HepG2 (cell line): ENCODE results near the gene HSD17B11. TPM values are rescaled to one million over a fixed set of nuclear protein-coding genes. Genes with fewer than 3 reads are reported as not detected.

Source experiments
- ATAC-seq: fragments of 200-7000 bp; cut with Tn5 transposase; 3 replicates; pipeline ENCODE4 v1.9.1; 2020; ENCODE audit warnings: mild to moderate bottlenecking, moderate library complexity
- BruUV-seq: library from RNA; stranded (reverse); fragments of 400-500 nt; replicated peaks from 2 replicates; lab custom pipeline; 2021; lab: Mats Ljungman, UMichigan
- CTCF ChIA-PET: fragments of 300-600 bp; formaldehyde crosslinking; extraction: SDS; loops from one replicate; lab custom pipeline; 2021; ENCODE audit warnings: low total read pairs, inconsistent platforms, low intra/inter-chr PET ratio; lab: Yijun Ruan, JAX
- POLR2A ChIA-PET: fragments of 350-600 bp; sonication (Branson Sonifier 250); formaldehyde crosslinking; loops from one replicate; lab custom pipeline; 2020; ENCODE audit warnings: antibody characterized with exemption, inconsistent platforms; lab: Yijun Ruan, JAX
- DNase-seq: peaks from one replicate; pipeline ENCODE4 v3.0.0-alpha.2; 2015; ENCODE audit warnings: low spot score
- FAIRE-seq: peaks from 3 replicates; lab custom pipeline; 2011; peaks lifted over from hg19 to GRCh38; lab: Jason Lieb, UNC
- H2AFZ ChIP-seq: one replicate; pipeline ENCODE4 v1.6.1; 2011; ENCODE audit warnings: low read length, inconsistent platforms
- H3K27ac ChIP-seq: fragments of 300-600 bp; 3 replicates; pipeline ENCODE4 v1.8.0; 2011; ENCODE audit warnings: mixed run types, mild to moderate bottlenecking, mixed read lengths, low read length, inconsistent platforms; ENCODE audit not compliant: insufficient read depth; ENCODE audit errors: extremely low read length
- H3K27me3 ChIP-seq, 2 experiments: fragments of 200-600 bp in 1 of 2; 2 replicates in 1 of 2; 3 replicates in 1 of 2; pipeline versions ENCODE4 v1.6.0 to v1.8.0; 2011; ENCODE audit warnings: low read length in 2 of 2, mild to moderate bottlenecking in 2 of 2, moderate library complexity in 2 of 2, inconsistent platforms in 1 of 2; ENCODE audit not compliant: insufficient read depth in 2 of 2, control insufficient read depth in 1 of 2
- H3K36me3 ChIP-seq, 2 experiments: fragments of 200-600 bp in 1 of 2; replicated peaks in 1 of 2; 2 replicates in 1 of 2; 3 replicates in 1 of 2; pipeline versions ENCODE4 v1.5.1 to v1.8.0; 2011; ENCODE audit warnings: low read length in 2 of 2, inconsistent platforms in 1 of 2; ENCODE audit not compliant: insufficient read depth in 2 of 2, control insufficient read depth in 1 of 2
- H3K4me1 ChIP-seq: 2 replicates; pipeline ENCODE4 v1.5.1; 2012; ENCODE audit warnings: low read length, inconsistent platforms; ENCODE audit not compliant: insufficient read depth
- H3K4me2 ChIP-seq: 2 replicates; pipeline ENCODE4 v1.6.0; 2011; ENCODE audit warnings: low read depth, low read length, inconsistent platforms
- H3K4me3 ChIP-seq, 3 experiments: fragments of 200-600 bp in 1 of 3; sonication (generic), shearing (Covaris generic) in 1 of 3; replicated peaks in 1 of 3; 2 replicates each; pipeline ENCODE4 v1.5.1; 2011 to 2016; ENCODE audit warnings: low read length in 3 of 3, inconsistent platforms in 2 of 3, low read depth in 2 of 3, mild to moderate bottlenecking in 2 of 3, control low read depth in 1 of 3, mixed read lengths in 1 of 3; ENCODE audit not compliant: insufficient read depth in 1 of 3
- H3K79me2 ChIP-seq: one replicate; pipeline ENCODE4 v1.6.1; 2011; ENCODE audit warnings: low read length, inconsistent platforms; ENCODE audit not compliant: insufficient read depth
- H3K9ac ChIP-seq: 2 replicates; pipeline ENCODE4 v1.6.0; 2011; ENCODE audit warnings: mild to moderate bottlenecking, low read depth, low read length, inconsistent platforms; ENCODE audit not compliant: insufficient read depth
- H3K9me3 ChIP-seq: 2 replicates; pipeline ENCODE4 v1.5.1; 2012; ENCODE audit warnings: mild to moderate bottlenecking, low read length
- H4K20me1 ChIP-seq: 2 replicates; pipeline ENCODE4 v1.6.0; 2011; ENCODE audit warnings: inconsistent platforms, mild to moderate bottlenecking, low read length, moderate library complexity; ENCODE audit not compliant: insufficient read depth
- DBP ChIP-seq: sonication (generic); formaldehyde crosslinking; IDR thresholded peaks from 2 replicates; pipeline ENCODE4 v1.4.0; 2020; ENCODE audit warnings: missing genetic modification reagents; ENCODE audit errors: not compliant biosample characterization
- FOXC1 ChIP-seq: sonication (generic); formaldehyde crosslinking; IDR thresholded peaks from 2 replicates; pipeline ENCODE4 v1.8.0; 2022; ENCODE audit warnings: mild to moderate bottlenecking, missing genetic modification reagents, borderline replicate concordance
- HNRNPH1 ChIP-seq: fragments of 200-400 bp; formaldehyde crosslinking; optimal IDR thresholded peaks from 2 replicates; pipeline ENCODE3; 2017; ENCODE audit warnings: mild to moderate bottlenecking, low read depth, low read length
- KLF12 ChIP-seq: sonication (generic); formaldehyde crosslinking; IDR thresholded peaks from 2 replicates; pipeline ENCODE4 v1.4.0; 2020; ENCODE audit warnings: missing genetic modification reagents, borderline replicate concordance
- KLF15 ChIP-seq: sonication (generic); formaldehyde crosslinking; IDR thresholded peaks from 2 replicates; pipeline ENCODE4 v1.8.1; 2023; ENCODE audit warnings: borderline replicate concordance, mild to moderate bottlenecking, inconsistent platforms, missing genetic modification reagents, mixed read lengths
- NFIC ChIP-seq: IDR thresholded peaks from 2 replicates; pipeline ENCODE4 v1.6.1; 2012; ENCODE audit warnings: mild to moderate bottlenecking, low read length, inconsistent platforms
- RBFOX2 ChIP-seq: fragments of 200-400 bp; formaldehyde crosslinking; IDR thresholded peaks from 2 replicates; pipeline ENCODE4 v1.6.1; 2017; ENCODE audit warnings: low read depth, mild to moderate bottlenecking, low read length
- SETDB1 ChIP-seq: sonication (generic); formaldehyde crosslinking; IDR thresholded peaks from 2 replicates; pipeline ENCODE4 v1.5.1; 2020; ENCODE audit warnings: missing genetic modification reagents, mild to moderate bottlenecking, borderline replicate concordance
- SMAD9 ChIP-seq: sonication (generic); formaldehyde crosslinking; IDR thresholded peaks from 2 replicates; pipeline ENCODE4 v1.5.1; 2020; ENCODE audit warnings: mild to moderate bottlenecking, missing genetic modification reagents
- STAG1 ChIP-seq: sonication (generic); formaldehyde crosslinking; IDR thresholded peaks from 2 replicates; pipeline ENCODE4 v1.4.0; 2020; ENCODE audit warnings: missing genetic modification reagents
- TAF1 ChIP-seq: sonication (generic); formaldehyde crosslinking; IDR thresholded peaks from 2 replicates; pipeline ENCODE4 v1.4.0; 2020; ENCODE audit warnings: missing genetic modification reagents
- ZNF3 ChIP-seq: IDR thresholded peaks from 2 replicates; pipeline ENCODE4 v1.7.0; 2017; ENCODE audit warnings: inconsistent platforms
- ZNF382 ChIP-seq: sonication (generic); formaldehyde crosslinking; IDR thresholded peaks from 2 replicates; pipeline ENCODE4 v1.5.0; 2020; ENCODE audit warnings: missing genetic modification reagents, mild to moderate bottlenecking, borderline replicate concordance
- ZNF772 ChIP-seq: sonication (generic); formaldehyde crosslinking; IDR thresholded peaks from 2 replicates; pipeline ENCODE4 v1.5.0; 2020; ENCODE audit warnings: mild to moderate bottlenecking, missing genetic modification reagents
- WGBS: methylation state at CpG from one replicate; pipeline ENCODE4 v1.1.6; 2017; ENCODE audit warnings: low lambda C conversion rate; 5-methylcytosine and 5-hydroxymethylcytosine counted together
- in situ Hi-C: cut with HindIII; loops from 2 replicates; pipeline ENCODE4 v1.10.0; 2017; ENCODE audit warnings: low pct_unique_long_range_greater_than_20kb; ENCODE audit not compliant: extremely low pct_ligation_motif_present
- intact Hi-C: fragments of 100-400 bp; cut with micrococcal nuclease; formaldehyde crosslinking; loops from one replicate; pipeline ENCODE4 v1.10.0; 2022; ENCODE audit not compliant: unreplicated experiment
- polyA plus RNA-seq, 8 experiments: library from polyadenylated mRNA; depleted of rRNA in 3 of 8; stranded (reverse) in 7 of 8; unstranded in 1 of 8; fragments of >200 nt; fragmentation: Illumina TruSeq in 4 of 8; extraction: Trizol in 4 of 8; gene quantifications; 2 replicates each; pipeline versions ENCODE4 v1.2.1 to v1.2.3, GENCODE V29; 2011 to 2016; ENCODE audit warnings: low read depth in 4 of 8, missing spikeins in 1 of 8, mixed read lengths in 1 of 8; ENCODE audit not compliant: insufficient read depth in 1 of 8
- total RNA-seq, 5 experiments: library from RNA; depleted of rRNA; stranded (reverse); fragments of >200 nt; fragmentation: Illumina TruSeq; extraction: Trizol; gene quantifications; 2 replicates each; pipeline ENCODE4 v1.2.3, GENCODE V29; 2016; ENCODE audit warnings: low read depth in 1 of 5
- TF ChIP-seq, protein P1 (sequence below): sonication (generic); formaldehyde crosslinking; IDR thresholded peaks from 2 replicates; pipeline ENCODE4 v1.4.0; 2020; ENCODE audit warnings: missing genetic modification reagents
- TF ChIP-seq, protein P2 (sequence below): sonication (generic); formaldehyde crosslinking; IDR thresholded peaks from 2 replicates; pipeline ENCODE4 v1.4.0; 2020; ENCODE audit warnings: missing genetic modification reagents, borderline replicate concordance

The HSD17B11 gene
- total and polyA plus RNA-seq, 2 of the 13 experiments (the other 11 are each of a cell fraction or from before 2014, with no cell fraction given) = 121 to 158 TPM

- Histone ChIP-seq H3K79me2 (no peaks in the 10 kb centered on the region), H3K27me3 (no peaks in the 10 kb centered on the region), H3K4me2 (no peak overlapping the region), H3K9ac (no peak overlapping the region), H3K9me3 (no peaks in the 10 kb centered on the region), H3K4me1 (no peaks in the 10 kb centered on the region), H2AFZ (no peak overlapping the region), H4K20me1 (no peaks in the 10 kb centered on the region), H3K27ac (no peak overlapping the region), H3K36me3 (peaks cover 19 to 78% of the 10 kb centered on the region in 2 experiments), H3K4me3 (no peak overlapping the region)
- FAIRE-seq = no peak
- BruUV-seq = no TSS peak
- intact Hi-C loops = no loop called here
- WGBS = 91% methylated on average over 7 of the region's 7 CpGs
- POLR2A ChIA-PET = no interaction called here
- CTCF ChIA-PET = no interaction called here
- TF ChIP-seq DBP (CRISPR knock-in tag) = no peak
- TF ChIP-seq STAG1 (CRISPR knock-in tag) = no peak
- TF ChIP-seq, protein P1, sequence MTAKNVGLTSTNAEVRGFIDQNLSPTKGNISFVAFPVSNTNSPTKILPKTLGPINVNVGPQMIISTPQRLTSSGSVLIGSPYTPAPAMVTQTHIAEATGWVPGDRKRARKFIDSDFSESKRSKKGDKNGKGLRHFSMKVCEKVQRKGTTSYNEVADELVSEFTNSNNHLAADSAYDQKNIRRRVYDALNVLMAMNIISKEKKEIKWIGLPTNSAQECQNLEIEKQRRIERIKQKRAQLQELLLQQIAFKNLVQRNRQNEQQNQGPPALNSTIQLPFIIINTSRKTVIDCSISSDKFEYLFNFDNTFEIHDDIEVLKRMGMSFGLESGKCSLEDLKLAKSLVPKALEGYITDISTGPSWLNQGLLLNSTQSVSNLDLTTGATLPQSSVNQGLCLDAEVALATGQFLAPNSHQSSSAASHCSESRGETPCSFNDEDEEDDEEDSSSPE (CRISPR knock-in tag) = no peak
- TF ChIP-seq NFIC = no peak
- no peak for TF ChIP-seq FOXC1
- TF ChIP-seq KLF15 = no peak
- TF ChIP-seq HNRNPH1 = no peak
- no peak for TF ChIP-seq ZNF382 (CRISPR knock-in tag)
- TF ChIP-seq, protein P2, sequence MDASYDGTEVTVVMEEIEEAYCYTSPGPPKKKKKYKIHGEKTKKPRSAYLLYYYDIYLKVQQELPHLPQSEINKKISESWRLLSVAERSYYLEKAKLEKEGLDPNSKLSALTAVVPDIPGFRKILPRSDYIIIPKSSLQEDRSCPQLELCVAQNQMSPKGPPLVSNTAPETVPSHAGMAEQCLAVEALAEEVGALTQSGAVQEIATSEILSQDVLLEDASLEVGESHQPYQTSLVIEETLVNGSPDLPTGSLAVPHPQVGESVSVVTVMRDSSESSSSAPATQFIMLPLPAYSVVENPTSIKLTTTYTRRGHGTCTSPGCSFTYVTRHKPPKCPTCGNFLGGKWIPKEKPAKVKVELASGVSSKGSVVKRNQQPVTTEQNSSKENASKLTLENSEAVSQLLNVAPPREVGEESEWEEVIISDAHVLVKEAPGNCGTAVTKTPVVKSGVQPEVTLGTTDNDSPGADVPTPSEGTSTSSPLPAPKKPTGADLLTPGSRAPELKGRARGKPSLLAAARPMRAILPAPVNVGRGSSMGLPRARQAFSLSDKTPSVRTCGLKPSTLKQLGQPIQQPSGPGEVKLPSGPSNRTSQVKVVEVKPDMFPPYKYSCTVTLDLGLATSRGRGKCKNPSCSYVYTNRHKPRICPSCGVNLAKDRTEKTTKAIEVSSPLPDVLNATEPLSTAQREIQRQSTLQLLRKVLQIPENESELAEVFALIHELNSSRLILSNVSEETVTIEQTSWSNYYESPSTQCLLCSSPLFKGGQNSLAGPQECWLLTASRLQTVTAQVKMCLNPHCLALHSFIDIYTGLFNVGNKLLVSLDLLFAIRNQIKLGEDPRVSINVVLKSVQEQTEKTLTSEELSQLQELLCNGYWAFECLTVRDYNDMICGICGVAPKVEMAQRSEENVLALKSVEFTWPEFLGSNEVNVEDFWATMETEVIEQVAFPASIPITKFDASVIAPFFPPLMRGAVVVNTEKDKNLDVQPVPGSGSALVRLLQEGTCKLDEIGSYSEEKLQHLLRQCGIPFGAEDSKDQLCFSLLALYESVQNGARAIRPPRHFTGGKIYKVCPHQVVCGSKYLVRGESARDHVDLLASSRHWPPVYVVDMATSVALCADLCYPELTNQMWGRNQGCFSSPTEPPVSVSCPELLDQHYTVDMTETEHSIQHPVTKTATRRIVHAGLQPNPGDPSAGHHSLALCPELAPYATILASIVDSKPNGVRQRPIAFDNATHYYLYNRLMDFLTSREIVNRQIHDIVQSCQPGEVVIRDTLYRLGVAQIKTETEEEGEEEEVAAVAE (CRISPR knock-in tag) = no peak
- TF ChIP-seq SMAD9 (CRISPR knock-in tag) = no peak
- no peak for TF ChIP-seq RBFOX2
- no peak for TF ChIP-seq ZNF772 (CRISPR knock-in tag)
- no peak for TF ChIP-seq KLF12 (CRISPR knock-in tag)
- no peak for TF ChIP-seq ZNF3
- TF ChIP-seq SETDB1 (CRISPR knock-in tag) = no peak
- no peak for TF ChIP-seq TAF1 (CRISPR knock-in tag)
- in situ Hi-C loops = no loop called here
- no peak for DNase-seq
- ATAC-seq = no peak
These were observed 30.6 kb downstream of the HSD17B11 start for GRCh38 chr4:87360338-87360935.
